HG03060 (cell line): ENCODE data around the gene DLX3.
"Not testable (repeated sequence)": the region's sequence is repeated elsewhere in the genome, so short reads cannot be mapped to it uniquely, and the experiment has no call there.

Source experiments
- ATAC-seq: cut with Tn5 transposase; IDR thresholded peaks from one replicate; pipeline ENCODE4 v1.9.1; 2021; ENCODE audit warnings: low read depth, moderate number of reproducible peaks; ENCODE audit not compliant: unreplicated experiment

The DLX3 gene

GRCh38 chr17:49995055-49995738 lies at the start of gene DLX3:
TSS of gene DLX3 (minus strand) at chr17:49995224. CDS start at chr17:49994998, 226 bp downstream.
- no peak for ATAC-seq

- no peak for ATAC-seq
Measured at GRCh38 chr17:50044483-50044882, 49.5 kb upstream of the DLX3 start.

DNA sequence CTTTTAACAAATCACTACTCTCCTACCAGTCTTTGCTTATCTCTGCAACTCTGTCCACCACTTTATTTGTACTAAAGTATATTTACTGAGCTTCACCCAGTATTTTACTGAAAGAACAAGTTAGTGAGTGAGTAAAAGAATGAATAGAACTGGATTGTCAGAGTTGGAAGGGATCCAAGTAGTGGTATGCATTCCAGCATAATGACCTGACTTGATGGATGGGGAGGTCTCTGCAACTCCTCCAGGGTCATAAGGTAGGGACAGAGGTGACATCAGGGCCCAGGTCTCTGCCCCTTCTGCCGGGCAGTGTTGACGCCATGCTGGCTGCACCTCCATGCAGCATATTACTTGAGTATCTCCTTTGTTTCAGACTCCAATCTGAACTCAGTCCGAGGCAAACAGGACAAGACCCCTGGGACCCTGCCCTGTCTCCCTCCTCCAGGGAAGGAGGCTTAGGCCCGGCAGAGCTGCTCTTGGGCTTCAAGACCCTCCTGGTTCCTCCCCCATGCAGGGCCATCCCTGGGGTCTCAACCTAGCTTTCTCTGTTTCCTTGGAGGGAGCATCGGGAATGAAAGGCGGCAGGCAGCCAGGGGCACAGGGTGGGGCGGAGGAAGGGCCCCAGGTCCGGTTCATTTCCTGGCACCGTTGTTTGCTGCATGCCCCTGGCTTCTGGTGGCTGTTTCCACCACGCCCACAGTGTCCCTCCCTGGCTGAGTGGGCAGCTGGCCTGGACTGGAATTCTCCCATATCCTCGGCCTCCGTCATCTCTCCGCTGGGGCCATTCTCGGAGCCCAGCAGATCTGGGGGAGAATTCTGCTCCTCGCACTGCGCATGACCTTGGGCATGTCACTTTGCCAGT lies 48.5 kb upstream of the DLX3 start:
- ATAC-seq = no peak

DNA sequence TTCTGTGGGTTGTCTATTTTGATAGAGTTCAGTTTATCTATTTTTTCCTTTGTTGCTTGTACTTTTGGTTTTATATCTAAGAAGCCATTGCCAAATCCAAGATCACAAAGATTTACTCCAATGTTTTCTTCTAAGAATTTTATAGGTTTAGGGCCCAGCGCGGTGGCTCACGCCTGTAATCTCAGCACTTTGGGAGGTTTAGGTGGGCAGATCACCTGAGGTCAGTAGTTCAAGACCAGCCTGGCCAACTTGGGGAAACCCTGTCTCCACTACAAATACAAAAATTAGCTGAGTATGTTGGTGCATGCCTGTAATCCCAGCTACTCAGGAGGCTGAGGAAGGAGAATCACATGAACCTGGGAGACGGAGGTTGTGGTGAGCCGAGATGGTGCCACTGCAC lies 47.2 kb upstream of the DLX3 start:
- no peak for ATAC-seq

DNA sequence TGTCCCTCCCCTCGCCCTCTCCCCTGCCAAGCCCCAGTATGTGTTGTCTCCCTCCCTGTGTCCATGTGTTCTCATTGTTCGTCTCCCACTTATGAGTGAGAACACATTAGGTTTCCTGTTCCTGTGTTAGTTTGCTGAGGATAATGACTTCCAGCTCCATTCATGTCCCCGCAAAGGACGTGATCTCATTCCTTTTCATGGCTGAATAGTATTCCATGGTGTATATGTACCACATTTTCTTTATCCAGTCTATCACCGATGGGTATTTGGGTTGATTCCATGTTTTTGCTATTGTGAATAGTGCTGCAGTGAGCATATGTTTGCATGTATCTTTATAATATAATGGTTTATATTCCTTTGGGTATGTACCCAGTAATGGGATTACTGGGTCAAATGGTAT lies 45.5 kb upstream of the DLX3 start:
- not testable (repeated sequence) for ATAC-seq

DNA sequence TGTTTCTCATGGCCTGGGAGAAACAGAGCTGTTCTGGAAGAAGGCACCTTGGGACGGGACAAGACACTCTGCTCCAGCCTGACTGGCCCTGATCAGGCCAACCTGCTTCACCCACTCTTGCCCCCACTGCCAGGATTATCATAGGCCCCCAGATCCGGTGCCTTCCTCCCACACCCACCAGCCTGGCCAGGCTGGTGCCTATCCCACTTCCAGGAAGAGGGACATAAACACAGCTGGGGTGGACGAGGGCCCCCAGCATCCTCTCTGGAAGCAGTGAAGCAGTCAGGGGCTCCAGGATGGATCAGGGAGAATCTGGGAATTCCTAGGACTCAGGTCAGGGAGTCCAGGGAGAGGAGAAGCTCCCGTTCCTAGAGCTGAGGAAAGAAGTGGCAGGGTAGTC lies 44.0 kb upstream of the DLX3 start:
- no peak for ATAC-seq

GRCh38 chr17:50037321-50038107 lies 42.5 kb upstream of the DLX3 start:
- ATAC-seq = no peak

DNA sequence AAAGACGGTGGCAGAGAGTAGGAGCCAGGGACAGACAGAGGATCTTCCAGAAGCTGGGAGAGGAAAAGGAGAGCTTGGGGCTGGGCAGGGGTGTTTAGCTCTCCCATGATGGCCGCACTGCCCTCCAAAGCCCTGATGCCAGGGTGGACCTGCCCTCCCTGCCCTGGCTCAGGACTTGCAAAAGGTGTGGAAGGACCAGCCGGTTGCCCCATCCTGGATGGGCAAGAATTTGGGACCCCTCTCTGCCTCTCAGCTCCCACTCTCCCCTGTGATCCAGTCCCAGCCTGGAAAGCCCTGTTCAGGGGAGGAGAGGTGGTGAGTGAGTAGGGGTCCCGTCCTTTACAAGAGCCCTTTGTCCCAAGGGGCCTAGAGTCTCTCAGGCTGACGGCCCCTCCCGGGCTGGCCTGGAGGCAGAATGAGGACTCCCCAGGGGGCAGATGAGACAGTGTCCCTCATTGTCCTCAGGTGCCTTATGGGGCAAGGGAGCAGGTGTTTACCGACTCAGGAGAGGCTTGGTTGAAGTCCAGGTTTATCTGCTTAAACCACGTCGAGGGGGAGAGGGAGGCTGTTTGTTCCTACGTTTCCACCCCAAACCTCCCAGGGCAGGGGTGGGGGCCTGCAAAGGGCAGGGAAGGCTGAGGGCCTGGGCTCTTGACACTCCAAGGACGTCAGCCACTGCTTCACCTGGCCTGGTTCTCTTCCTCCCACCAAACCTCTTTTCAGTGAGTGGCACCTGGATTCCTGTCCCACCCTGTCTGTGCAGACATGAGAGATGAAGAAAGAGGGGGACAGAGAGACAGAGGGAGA lies 41.6 kb upstream of the DLX3 start:
- ATAC-seq = no peak

- ATAC-seq = no peak
Measured at GRCh38 chr17:50035945-50036344, 40.9 kb upstream of the DLX3 start.

GRCh38 chr17:50035421-50035879 lies 40.4 kb upstream of the DLX3 start:
- no peak for ATAC-seq

DNA sequence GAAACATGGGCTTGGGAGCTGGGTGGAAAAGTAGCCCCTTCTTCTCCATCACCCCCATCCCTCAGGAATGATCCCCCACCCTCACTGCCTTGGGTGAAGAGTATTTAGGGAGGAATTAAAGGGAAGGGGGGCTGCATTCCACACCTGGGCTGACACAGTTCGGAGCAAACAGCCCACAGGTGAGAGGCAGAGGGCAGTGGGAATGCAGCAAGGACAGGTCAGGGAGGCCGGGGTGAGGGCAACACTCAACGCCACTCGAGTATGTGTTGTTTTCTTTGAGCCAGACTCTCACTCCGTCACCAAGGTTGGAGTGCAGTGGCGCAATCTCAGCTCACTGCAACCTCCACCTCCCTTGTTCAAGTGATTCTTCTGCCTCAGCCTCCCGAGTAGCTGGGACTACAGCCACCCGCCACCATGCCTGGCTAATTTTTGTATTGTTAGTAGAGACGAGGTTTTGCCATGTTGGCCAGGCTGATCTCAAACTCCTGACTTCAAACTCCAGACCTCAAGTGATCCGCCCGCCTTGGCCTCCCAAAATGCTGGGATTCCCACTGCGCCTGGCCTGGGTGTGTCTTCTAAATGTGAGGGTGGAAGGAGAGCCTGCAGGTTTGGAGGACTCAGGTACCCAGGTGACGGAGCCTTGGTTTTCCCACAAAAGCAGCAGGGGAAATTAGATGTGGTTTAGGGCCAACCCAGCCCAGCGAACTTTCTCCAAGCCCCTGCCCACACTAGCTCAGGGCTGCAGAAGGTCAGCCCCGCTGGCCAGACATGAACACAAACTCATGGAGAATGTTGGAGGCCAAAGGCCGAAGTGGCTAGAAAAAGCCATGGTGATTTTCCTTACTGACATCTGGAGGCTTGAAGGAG lies 39.7 kb upstream of the DLX3 start:
- ATAC-seq = no peak

DNA sequence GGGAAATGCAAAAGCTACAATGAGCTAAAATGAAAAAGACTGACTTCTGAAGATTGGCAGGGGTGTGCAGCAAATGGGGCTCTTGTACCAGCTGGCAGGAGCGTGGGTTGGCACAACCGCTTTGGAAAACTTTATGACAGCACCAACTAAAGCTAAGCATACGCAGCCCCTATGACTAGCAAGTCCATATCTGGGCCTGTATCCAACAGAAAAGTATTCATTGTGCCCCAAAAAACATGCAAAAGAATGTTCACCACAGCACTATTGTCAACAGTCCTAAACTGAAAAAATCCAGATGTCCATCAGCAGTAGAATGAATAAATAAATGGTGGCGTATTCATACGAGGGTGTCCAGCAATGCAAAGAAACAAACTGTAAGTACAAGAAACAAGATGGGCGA lies 38.3 kb upstream of the DLX3 start:
- no peak for ATAC-seq

DNA sequence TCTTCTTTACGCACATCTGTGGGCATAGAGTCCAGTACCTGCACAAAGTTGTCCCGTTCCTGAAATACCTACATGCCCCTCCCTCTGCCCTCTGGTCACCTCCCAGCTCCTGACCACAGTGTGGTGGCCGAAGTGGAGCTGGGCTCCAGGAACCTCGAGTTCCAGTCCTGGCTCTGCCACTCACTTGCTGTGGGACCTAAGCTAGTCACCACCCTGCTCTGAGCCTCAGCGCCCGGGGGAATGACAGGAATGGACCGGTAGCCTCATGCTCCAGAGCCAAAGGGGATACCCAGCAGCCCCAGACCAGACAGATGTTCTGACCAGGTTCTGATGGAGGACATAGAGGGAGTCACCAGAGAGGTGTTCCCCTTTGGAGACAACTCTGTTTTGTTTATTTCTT lies 34.2 kb upstream of the DLX3 start:
- ATAC-seq = no peak

DNA sequence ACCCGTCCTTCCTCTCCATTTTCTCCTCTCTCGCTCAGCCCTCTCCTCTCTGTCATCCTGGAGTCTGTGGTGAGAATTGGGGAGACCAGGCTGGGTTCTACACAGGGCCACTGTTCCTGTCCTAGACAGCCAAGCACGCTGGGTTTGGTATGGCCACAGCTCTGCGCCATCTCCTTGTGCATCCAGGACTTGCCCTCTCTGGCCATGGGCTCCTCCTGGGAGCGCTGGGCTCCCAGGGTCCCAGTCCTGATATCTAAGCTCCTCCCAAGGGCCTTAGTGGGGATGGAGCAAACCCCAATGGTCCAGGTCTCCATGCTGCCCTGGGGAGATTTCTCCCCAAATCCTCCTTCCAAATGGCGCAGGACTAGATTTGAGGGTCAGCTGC lies 33.7 kb upstream of the DLX3 start:
- ATAC-seq = no peak

- no peak for ATAC-seq
Measured at GRCh38 chr17:50027881-50028735, 33.1 kb upstream of the DLX3 start.

DNA sequence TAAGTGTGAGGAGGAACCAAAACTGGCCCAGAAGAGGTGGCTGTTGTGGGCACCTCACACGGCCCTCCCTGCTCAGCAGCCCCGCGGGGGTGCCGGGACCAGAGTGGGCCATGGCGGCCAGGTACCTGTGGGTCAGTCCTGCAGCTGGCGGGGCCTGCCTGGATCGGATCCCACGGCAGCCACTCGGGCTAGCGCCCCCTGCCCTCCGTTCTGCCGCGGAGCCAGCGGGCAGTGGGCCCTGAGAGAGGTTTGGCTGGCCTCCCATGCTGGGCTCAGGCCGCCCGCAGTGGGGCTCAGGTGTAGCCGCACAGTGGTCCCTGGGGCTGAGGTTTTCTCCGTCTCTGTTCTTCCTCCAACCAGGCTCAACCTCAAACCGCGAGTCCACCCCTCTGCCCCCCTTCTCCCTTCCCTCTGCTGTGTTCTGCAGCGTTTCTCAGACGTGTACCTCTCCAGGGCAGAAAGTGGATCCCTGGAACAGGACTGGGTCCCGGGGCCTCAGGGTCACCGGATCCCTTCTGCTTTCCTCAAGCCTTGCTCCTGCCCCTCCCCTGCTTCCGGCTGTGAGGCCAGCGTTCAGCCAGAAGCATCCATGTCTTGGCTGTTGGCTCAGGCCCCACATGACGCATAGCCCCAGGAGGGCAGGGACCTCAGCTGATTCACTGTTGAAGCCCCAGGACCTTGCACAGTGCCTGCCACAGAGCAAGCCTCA lies 32.3 kb upstream of the DLX3 start:
- ATAC-seq = no peak

DNA sequence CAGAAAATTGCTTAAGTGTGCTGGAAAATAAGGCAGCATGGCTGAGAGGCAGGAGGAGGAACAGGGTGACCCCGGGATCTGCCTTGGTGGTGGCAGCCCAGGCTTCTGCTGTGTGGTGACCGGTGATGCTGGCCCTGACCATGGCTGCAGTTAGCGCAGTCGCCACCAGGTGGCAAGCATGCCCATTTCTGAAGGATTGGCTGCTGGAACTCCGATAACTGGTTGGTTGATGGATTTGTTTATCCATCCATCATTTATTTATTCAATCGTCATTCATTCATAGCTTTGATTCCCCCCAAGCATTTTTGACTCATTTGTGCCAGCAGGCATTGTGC lies 31.8 kb upstream of the DLX3 start:
- ATAC-seq = no peak

GRCh38 chr17:50026046-50026675 lies 31.1 kb upstream of the DLX3 start:
- no peak for ATAC-seq
